ENCODE measurements around the gene LRCH3. TPM values are rescaled to one million over a fixed set of nuclear protein-coding genes. Genes with fewer than 3 reads are reported as not detected.
A peak's percentile ranks its signal among the peaks of the same experiment; 100 is the strongest.

Gene LRCH3
- total RNA-seq, 1 donor from 2014 or later = 96.1 TPM

- Mint-ChIP-seq H3K27ac (no peak overlapping the region), H3K4me1 (peaks cover 14% of the 10 kb centered on the region), H3K9me3 (no peaks in the 10 kb centered on the region), H3K27me3 (no peaks in the 10 kb centered on the region), H3K36me3 (ENCODE audit: low read depth) (peaks cover 68% of the 10 kb centered on the region), H3K4me3 (no peak overlapping the region)
- DNase-seq (no peak), ATAC-seq (ENCODE audit: low read depth) (no peak)
- ChIA-PET POLR2A (interaction anchor here (0.9 kb wide), 1 partner anchor 45 kb away, joined by 3 read pairs; the partner anchor contains the start of gene LRCH3), CTCF (no interaction called here)
- intact Hi-C loops (cut with micrococcal nuclease) = loop anchor here (5.0 kb wide), 1 partner anchor 54 kb away; no protein-coding TSS in a partner anchor
- no peak for TF ChIP-seq CTCF (IDR thresholded peaks at IDR 0.05)
Measured at GRCh38 chr3:197836244-197836643, 45.2 kb downstream of the LRCH3 start.

GRCh38 chr3:197837282-197837681 is 46.2 kb downstream of the LRCH3 start:
- POLR2A ChIA-PET = no interaction called here
- Mint-ChIP-seq H3K4me3 (no peak overlapping the region), H3K27me3 (no peaks in the 10 kb centered on the region), H3K4me1 (peaks cover 14% of the 10 kb centered on the region), H3K36me3 (ENCODE audit: low read depth) (peaks cover 72% of the 10 kb centered on the region), H3K9me3 (no peaks in the 10 kb centered on the region), H3K27ac (no peak overlapping the region)
- intact Hi-C loops (cut with micrococcal nuclease) = loop anchor here (5.0 kb wide), 1 partner anchor 55 kb away; no protein-coding TSS in a partner anchor
- no peak for DNase-seq
- CTCF ChIA-PET = no interaction called here
- no peak for TF ChIP-seq CTCF (IDR thresholded peaks at IDR 0.05)
- no peak for ATAC-seq (ENCODE audit: low read depth)

- no peak for ATAC-seq (ENCODE audit: low read depth)
- Mint-ChIP-seq H3K9me3 (no peaks in the 10 kb centered on the region), H3K4me1 (peaks cover 2% of the 10 kb centered on the region), H3K4me3 (no peak overlapping the region), H3K27ac (no peak overlapping the region), H3K36me3 (ENCODE audit: low read depth) (peaks cover 75% of the 10 kb centered on the region), H3K27me3 (no peaks in the 10 kb centered on the region)
- intact Hi-C loops (cut with micrococcal nuclease) = no loop called here
- no peak for DNase-seq
- CTCF ChIA-PET = no interaction called here
- POLR2A ChIA-PET = no interaction called here
- TF ChIP-seq CTCF (IDR thresholded peaks at IDR 0.05) = no peak
Measured at GRCh38 chr3:197841789-197842188, 50.7 kb downstream of the LRCH3 start.

- ATAC-seq (ENCODE audit: low read depth) (no peak), DNase-seq (no peak)
- peaks cover 19% of the 10 kb centered on the region for H3K4me1 Mint-ChIP-seq
- ChIA-PET POLR2A (no interaction called here), CTCF (no interaction called here)
- no peaks in the 10 kb centered on the region for H3K27me3 Mint-ChIP-seq
- no peaks in the 10 kb centered on the region for H3K9me3 Mint-ChIP-seq
- intact Hi-C loops (cut with micrococcal nuclease) = loop anchor here (5.0 kb wide), 1 partner anchor 94 kb away; no protein-coding TSS in a partner anchor
- H3K27ac Mint-ChIP-seq = no peak overlapping the region
- TF ChIP-seq CTCF (IDR thresholded peaks at IDR 0.05) = no peak
- H3K4me3 Mint-ChIP-seq = no peak overlapping the region
- peaks cover 72% of the 10 kb centered on the region for H3K36me3 Mint-ChIP-seq (ENCODE audit: low read depth)
Measured at GRCh38 chr3:197846491-197846890, 55.4 kb downstream of the LRCH3 start.

GRCh38 chr3:197847866-197848401 is 56.9 kb downstream of the LRCH3 start:
- ATAC-seq (ENCODE audit: low read depth) = peak; percentile 96
- H3K4me3 Mint-ChIP-seq = peak overlapping the region; percentile 76
- TF ChIP-seq CTCF (IDR thresholded peaks at IDR 0.05) = no peak
- H3K27ac Mint-ChIP-seq = peak overlapping the region; percentile 92
- peaks cover 75% of the 10 kb centered on the region for H3K36me3 Mint-ChIP-seq (ENCODE audit: low read depth)
- intact Hi-C loops (cut with micrococcal nuclease) = loop anchor here (1.0 to 5.0 kb wide), 2 partner anchors 57 to 96 kb away; partner anchors contain the start of gene LRCH3
- CTCF ChIA-PET = interaction anchor here (0.9 to 1.1 kb wide), 2 partner anchors 232 to 249 kb away, joined by 3 to 4 read pairs; no protein-coding TSS in a partner anchor
- POLR2A ChIA-PET = interaction anchor here (0.7 to 2.0 kb wide), 2 partner anchors 54 to 57 kb away, joined by 3 to 8 read pairs; partner anchors contain the start of gene LRCH3
- H3K27me3 Mint-ChIP-seq = no peaks in the 10 kb centered on the region
- H3K9me3 Mint-ChIP-seq = no peaks in the 10 kb centered on the region
- DNase-seq = no peak
- H3K4me1 Mint-ChIP-seq = peaks cover 19% of the 10 kb centered on the region

Data from activated B cell treated with CpG ODN at 0.5 μM for 24 hours (primary cell).